HG02885 (cell line): ENCODE results near the gene SEC22C.

Experiments
- ATAC-seq: cut with Tn5 transposase; IDR thresholded peaks from one replicate; pipeline ENCODE4 v1.9.1; 2021; ENCODE audit warnings: mild to moderate bottlenecking; ENCODE audit not compliant: unreplicated experiment, poor library complexity

SEC22C gene

DNA sequence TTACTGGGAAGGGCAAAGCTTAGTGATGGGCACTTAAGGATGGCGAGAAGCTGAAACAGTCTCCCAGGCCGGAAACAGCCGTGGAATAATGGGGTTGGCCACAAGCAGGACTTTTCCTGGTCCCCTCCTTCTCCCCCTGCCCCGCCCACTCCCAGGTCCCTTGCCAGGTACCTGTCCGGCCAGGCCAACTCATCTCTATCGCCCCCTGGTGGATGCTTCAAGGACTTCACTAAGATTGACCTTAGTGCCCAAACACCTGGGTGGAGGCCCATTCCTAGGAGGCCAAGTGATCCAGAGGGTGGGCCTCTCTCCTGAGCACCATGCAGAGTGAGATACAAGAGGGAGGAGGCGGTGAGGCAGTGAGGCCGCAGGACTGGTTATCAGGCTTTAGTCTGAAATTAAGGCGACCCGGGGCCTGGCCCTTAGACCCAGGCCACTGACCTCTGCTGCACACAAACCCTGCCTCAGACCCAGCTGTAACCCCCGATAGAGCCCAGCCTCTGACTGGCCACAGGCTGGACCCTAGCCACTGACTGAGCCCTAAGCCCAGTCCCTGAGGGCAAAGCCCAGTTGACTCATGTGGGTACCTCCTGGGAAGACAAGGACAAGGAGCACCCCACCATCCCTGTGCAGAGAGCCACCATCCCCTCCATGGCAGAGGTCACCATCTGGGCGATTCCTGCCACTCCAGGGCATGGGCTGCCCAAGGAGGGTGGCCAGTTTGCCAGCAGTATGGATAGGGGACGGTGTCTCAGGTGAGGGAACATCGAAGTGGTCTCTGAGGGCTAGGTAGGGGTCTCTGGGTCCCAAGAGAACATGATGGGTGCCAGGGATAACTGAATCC, 41.7 kb downstream of the SEC22C start:
- ATAC-seq: peak; percentile 51

- ATAC-seq: no peak
Observed at GRCh38 chr3:42537350-42537749, 44.4 kb downstream of the SEC22C start.

- ATAC-seq: no peak
Observed at GRCh38 chr3:42535981-42536784, 45.6 kb downstream of the SEC22C start.

- no peak for ATAC-seq
Observed at GRCh38 chr3:42533161-42533897, 48.4 kb downstream of the SEC22C start.

DNA sequence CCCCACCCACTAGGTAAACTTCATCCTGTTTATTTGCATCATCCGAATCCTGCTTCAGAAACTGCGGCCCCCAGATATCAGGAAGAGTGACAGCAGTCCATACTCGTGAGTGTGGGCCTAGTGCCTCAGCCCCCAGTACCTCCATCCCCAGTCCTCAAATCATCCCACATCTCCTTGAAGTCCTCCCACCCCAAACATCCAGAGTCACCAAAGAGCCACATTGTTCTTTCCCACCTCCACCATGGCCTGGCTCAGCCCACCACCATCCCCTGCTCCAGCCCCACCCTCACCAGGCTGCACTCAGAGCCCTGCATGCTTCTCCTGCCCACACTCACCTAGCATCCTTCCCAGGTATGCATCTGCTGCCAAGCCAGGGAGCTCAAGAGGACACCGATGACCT, 49.5 kb downstream of the SEC22C start:
- no peak for ATAC-seq

- ATAC-seq: no peak
Observed at GRCh38 chr3:42531470-42531869, 50.3 kb downstream of the SEC22C start.

- ATAC-seq: no peak
Observed at GRCh38 chr3:42530073-42530472, 51.7 kb downstream of the SEC22C start.

DNA sequence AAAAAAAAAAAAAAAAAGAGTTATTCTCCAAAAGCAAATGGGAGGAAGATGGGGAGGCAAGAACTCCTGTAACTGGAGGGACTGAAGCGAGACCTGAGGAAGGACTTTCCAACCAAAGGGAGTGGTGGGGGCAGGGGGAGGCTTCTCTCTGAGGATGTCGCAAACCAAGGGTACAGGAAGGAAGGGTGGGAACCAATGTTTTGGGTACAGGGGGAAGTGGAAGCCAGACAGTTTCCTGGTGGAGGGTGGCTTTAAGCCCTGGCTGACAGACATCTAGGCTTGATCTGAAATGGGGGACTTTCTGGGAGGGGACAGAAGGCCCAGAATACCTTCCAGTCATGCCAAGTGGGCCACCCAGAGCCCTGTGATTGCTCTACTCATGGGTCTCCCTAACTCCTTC, 52.3 kb downstream of the SEC22C start:
- no peak for ATAC-seq

- ATAC-seq: no peak
Observed at GRCh38 chr3:42527368-42527917, 54.3 kb downstream of the SEC22C start.

GRCh38 chr3:42526616-42527367, 55.0 kb downstream of the SEC22C start:
- no peak for ATAC-seq

DNA sequence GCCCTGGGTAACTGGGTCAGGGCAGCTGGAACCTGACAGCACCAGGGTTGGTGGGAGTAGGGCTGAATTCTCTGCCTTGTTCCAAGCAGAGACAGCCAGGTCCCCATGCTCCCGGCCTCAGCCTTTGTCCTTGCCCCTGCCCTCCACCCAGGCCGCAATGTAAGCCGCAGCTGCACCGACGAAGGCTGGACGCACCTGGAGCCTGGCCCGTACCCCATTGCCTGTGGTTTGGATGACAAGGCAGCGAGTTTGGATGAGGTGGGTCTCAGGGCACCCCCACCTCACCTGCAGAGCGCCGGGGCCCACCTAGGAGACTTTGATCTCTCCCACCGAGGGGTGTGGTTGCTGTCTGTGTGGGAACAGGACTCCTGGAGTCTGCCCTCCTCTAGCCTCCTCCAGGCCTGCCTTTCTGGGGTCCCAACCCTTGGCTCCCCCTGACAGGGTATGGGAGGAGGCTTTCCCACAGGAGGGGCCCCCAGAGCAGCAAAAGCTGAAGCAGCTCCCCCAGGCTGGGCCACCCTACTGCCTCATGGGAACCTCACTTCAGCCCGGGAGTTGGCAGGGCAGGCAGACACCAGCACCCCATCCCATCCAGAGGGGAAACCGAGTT, 55.9 kb downstream of the SEC22C start:
- ATAC-seq: no peak

GRCh38 chr3:42525212-42525611, 56.6 kb downstream of the SEC22C start:
- no peak for ATAC-seq

- no peak for ATAC-seq
Observed at GRCh38 chr3:42524751-42525150, 57.0 kb downstream of the SEC22C start.

DNA sequence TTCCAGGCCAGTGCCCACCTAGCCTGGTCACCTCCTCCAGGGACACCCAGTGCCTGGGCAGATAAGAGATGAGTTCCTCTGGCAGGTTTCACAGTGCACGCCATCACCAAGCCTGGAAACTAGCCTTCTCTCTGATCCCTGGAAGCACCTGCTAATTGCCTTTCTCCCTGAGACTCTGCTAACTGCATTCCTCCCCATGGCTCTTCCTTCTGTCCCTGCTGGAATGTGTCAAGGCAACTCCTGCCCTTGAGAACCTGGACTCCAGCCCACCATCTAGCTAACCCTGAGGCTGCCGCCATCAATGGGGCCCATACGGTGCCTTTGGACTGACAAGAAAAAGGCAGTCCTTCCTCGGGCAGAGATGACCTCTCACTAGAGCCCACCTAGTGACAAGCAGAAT, 60.9 kb downstream of the SEC22C start:
- ATAC-seq: no peak

- no peak for ATAC-seq
Observed at GRCh38 chr3:42520336-42520735, 61.4 kb downstream of the SEC22C start.

DNA sequence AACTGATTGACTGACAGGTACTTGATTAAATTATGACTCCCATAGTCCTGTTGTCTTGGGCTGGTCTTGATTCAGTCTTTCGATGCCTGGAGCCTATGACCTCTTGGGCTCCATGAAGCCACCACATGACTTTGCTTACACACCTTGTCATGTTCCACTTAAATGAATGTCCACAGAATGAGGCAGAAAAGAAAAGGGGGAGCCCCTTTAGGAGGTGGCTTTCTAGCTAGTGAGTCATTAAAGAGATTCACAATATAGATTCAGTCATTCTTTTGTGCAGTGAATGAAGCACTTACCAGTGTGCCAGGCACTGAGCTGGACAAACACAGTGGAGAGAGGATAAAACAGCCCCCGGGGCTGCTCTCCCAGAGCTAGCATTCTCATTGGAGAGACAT, 62.2 kb downstream of the SEC22C start:
- ATAC-seq: no peak

DNA sequence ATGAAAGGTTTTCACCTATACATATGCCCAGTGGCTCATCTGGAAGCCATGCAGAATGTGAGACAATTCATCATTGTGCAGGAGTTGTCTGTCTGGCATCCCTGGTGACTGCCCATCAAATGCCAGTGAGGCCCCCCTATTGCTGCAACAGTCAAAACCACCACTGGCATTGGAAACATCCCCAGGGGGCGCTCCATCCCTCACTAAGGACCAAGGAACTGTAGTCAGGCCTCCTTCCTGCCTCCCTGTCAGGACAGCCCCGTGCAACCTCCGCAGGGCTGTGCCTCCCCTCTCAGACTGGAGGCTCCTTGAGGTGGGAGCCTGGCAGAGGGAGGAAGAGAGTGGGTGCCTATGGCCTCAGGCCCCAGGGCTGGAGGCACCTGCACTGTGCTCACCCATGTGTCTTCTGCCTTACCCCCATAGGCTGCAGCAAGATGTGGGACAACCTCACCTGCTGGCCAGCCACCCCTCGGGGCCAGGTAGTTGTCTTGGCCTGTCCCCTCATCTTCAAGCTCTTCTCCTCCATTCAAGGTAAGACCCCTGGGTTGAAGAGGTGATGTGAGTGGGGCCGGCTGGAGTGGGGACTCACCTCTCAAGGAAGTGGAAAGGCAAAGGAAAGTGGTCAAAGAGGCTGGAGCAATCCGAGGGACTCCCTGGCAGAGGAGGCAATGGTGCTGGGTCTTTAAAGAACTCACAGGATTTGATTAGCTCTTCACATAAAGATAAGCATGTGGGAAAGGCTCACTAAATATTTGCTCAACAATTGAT, 62.8 kb downstream of the SEC22C start:
- no peak for ATAC-seq

DNA sequence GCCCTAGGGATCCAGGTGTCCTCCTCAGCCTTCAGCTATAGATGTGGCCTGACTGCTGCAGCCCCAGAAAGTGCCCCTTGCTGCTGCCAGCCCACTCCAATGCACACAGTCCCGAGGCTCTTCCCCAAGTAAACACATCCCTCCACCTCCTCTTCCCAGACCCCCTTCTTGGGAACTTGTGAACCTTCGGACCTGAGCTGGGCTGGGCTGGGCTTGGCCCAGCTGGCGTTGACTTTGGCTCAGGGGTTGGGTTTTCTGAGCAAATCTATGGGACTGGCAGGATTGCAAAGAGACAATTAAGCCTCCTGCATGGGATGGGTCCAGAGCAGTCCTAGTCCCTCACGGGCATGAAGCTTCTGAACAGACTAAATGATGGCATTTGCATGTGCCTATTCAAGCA, 64.7 kb downstream of the SEC22C start:
- ATAC-seq: no peak

- no peak for ATAC-seq
Observed at GRCh38 chr3:42516443-42516842, 65.3 kb downstream of the SEC22C start.
